Lower leg skin (tissue), 4 donors: ENCODE results near the gene NOD2. TPM values are rescaled to one million over a fixed set of nuclear protein-coding genes. Genes with fewer than 3 reads are reported as not detected.

ENCODE experiments used
- DNase-seq, 2 donors: peaks; one replicate each; pipeline ENCODE4 v3.0.0-alpha.2; 2019; ENCODE audit warnings: low spot score in 2 of 2
- H3K4me3 ChIP-seq: fragments of 200-600 bp; sonication (generic); 2 replicates; pipeline ENCODE4 v1.5.1; 2017; ENCODE audit warnings: mild to moderate bottlenecking, low read depth; ENCODE audit not compliant: poor library complexity, severe bottlenecking
- POLR2A ChIP-seq, 2 donors: fragments of 450-650 bp; IDR thresholded peaks; one replicate each; pipeline ENCODE4 v1.6.1; 2016 to 2017; ENCODE audit warnings: antibody characterized with exemption in 2 of 2, mild to moderate bottlenecking in 1 of 2, moderate library complexity in 1 of 2
- WGBS, 2 donors: methylation state at CpG; one replicate each; pipeline ENCODE4 v1.1.5; 2018; 5-methylcytosine and 5-hydroxymethylcytosine counted together
- intact Hi-C: fragments of 100-400 bp; cut with DNase I; formaldehyde crosslinking; loops from one replicate; pipeline ENCODE4 v1.15.0; 2023; ENCODE audit warnings: low total_unique reads
- total RNA-seq, 4 donors: library from RNA; depleted of rRNA; stranded (reverse); fragments of >200 nt; gene quantifications; one replicate each; pipeline ENCODE4 v1.1.0, GENCODE V29; 2016
- TF ChIP-seq, protein P1 (sequence below), 3 donors: fragments of 450-650 bp; IDR thresholded peaks; one replicate each; pipeline ENCODE4 v1.5.1; 2016; ENCODE audit warnings: antibody characterized with exemption in 3 of 3, mild to moderate bottlenecking in 3 of 3, moderate library complexity in 2 of 3

Gene NOD2
- total RNA-seq, 4 donors from 2014 or later: 31.0 to 44.4 (median 35.4) TPM

DNA sequence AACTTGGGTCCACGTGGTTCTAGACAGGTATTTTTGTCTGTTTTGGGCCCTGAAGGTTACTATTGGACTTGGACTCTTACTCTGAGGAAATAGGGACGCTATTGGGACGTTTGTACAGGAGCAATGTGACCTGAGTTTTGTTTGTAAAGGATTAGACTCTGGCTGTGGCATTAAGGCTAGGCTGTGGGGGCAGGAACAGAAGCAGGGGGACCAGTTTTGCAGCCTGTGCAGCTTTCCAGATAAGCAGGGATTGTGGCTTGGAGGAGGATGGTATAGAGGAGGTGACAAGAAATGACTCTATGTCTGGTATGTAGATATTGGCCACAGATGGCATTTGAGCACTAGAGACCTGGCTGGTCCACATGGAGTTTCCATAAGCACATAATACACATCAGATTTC, 12.8 kb downstream of the NOD2 start:
- WGBS, 2 donors: 67 to 70% methylated on average over 3 of the region's 3 CpGs
- intact Hi-C loops: no loop called here
- H3K4me3 ChIP-seq: no peak overlapping the region
- no peak for DNase-seq
- TF ChIP-seq, protein P1, sequence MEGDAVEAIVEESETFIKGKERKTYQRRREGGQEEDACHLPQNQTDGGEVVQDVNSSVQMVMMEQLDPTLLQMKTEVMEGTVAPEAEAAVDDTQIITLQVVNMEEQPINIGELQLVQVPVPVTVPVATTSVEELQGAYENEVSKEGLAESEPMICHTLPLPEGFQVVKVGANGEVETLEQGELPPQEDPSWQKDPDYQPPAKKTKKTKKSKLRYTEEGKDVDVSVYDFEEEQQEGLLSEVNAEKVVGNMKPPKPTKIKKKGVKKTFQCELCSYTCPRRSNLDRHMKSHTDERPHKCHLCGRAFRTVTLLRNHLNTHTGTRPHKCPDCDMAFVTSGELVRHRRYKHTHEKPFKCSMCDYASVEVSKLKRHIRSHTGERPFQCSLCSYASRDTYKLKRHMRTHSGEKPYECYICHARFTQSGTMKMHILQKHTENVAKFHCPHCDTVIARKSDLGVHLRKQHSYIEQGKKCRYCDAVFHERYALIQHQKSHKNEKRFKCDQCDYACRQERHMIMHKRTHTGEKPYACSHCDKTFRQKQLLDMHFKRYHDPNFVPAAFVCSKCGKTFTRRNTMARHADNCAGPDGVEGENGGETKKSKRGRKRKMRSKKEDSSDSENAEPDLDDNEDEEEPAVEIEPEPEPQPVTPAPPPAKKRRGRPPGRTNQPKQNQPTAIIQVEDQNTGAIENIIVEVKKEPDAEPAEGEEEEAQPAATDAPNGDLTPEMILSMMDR (IDR thresholded peaks at IDR 0.05): no peak
- no peak for TF ChIP-seq POLR2A (IDR thresholded peaks at IDR 0.05)

DNA sequence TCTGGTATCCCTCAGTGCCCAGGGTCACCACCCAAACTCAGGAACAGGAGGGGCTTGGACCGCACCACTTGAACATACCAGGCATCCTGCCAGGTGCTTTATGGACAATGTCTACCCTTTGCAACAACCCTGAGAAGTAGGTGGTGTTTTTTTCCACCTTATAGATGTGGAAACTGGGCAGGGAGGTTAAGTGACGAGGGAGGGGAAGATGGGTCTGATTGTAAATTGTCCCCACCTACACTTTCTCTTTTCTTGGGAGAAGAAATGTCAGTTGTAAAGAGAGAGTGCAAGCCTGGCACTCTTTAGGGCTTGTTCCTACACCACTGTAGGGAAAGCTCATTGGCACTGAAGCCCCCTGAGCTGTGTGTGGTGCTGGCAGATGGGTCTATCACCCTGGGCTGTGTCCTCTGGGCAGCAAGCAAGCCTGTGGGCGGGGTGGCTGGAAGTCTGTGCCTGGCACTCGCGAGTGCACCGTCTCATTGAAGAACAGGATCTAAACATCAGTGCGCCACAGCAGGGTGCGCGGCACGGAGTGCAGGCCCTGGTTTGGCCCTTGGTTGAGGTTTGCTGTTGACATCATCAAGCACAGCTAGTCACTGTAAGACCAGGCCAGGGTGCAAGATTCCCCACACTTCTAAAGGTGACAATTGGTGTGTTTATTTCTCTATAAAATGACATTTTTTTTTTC, 15.1 kb downstream of the NOD2 start:
- no peak overlapping the region for H3K4me3 ChIP-seq
- DNase-seq: no peak
- 67 to 79% methylated on average over 10 of the region's 10 CpGs for WGBS, 2 donors
- no peak for TF ChIP-seq POLR2A (IDR thresholded peaks at IDR 0.05)
- TF ChIP-seq, protein P1 (IDR thresholded peaks at IDR 0.05): no peak
- intact Hi-C loops: no loop called here

DNA sequence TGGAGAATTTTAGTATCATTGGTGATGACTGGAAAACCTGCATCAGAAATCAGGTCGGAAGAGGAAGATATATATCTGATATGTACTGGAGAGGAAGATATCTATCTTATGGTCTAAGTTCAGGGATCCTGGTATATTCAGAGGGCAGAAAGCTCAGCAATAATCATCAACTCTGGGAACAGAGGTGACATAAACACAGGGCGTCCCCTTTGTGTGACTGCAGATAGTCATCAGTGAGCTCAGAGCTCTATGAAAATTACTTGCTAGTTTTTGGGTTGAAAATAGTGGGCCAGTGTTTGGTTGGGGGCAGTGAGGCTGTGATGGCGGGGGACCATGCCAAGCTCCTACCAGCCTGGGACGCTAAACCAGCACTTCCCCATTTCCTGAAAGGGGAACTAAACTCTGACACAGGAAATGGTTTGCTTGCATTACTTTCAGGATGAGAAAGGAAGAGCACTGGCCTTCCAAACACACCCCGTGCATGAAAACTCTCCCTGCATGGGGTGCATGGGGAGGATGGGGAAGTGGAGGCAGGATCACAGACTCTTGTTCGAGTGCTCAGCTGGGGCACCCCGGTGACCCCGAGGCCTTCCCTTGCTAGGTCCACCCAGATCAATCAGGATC, 15.8 kb downstream of the NOD2 start:
- 73 to 82% methylated on average over 8 of the region's 8 CpGs for WGBS, 2 donors
- intact Hi-C loops: no loop called here
- H3K4me3 ChIP-seq: no peak overlapping the region
- no peak for TF ChIP-seq POLR2A (IDR thresholded peaks at IDR 0.05)
- TF ChIP-seq, protein P1 (IDR thresholded peaks at IDR 0.05): no peak
- no peak for DNase-seq

DNA sequence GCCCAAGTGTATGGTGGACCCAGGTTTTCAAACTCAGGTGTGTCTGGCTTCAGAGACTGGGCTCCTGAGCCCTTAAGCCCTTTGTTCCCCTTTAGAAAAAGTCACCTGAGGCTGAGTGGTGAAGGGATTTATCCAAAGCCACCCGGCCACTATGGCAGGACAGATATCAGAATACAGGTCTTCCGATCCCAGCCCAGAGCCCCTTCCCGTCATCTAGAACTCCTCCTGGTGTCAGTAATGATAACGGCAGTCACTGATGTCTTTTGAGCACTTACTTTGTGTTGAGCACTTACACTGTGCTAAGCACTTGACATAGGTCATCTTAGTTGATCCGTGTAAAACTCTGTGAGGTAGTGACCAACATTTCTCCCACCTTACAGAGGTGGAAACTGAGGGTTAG, 16.6 kb downstream of the NOD2 start:
- no peak overlapping the region for H3K4me3 ChIP-seq
- 93% methylated on average over 5 of the region's 5 CpGs for WGBS, 2 donors
- DNase-seq: no peak
- intact Hi-C loops: no loop called here
- TF ChIP-seq POLR2A (IDR thresholded peaks at IDR 0.05): no peak
- TF ChIP-seq, protein P1 (IDR thresholded peaks at IDR 0.05): no peak

DNA sequence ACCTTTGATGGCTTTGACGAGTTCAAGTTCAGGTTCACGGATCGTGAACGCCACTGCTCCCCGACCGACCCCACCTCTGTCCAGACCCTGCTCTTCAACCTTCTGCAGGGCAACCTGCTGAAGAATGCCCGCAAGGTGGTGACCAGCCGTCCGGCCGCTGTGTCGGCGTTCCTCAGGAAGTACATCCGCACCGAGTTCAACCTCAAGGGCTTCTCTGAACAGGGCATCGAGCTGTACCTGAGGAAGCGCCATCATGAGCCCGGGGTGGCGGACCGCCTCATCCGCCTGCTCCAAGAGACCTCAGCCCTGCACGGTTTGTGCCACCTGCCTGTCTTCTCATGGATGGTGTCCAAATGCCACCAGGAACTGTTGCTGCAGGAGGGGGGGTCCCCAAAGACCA, 17.6 kb downstream of the NOD2 start:
- H3K4me3 ChIP-seq: no peak overlapping the region
- TF ChIP-seq, protein P1 (IDR thresholded peaks at IDR 0.05): no peak
- no peak for TF ChIP-seq POLR2A (IDR thresholded peaks at IDR 0.05)
- intact Hi-C loops: no loop called here
- no peak for DNase-seq
- WGBS, 2 donors: 94 to 95% methylated on average over 21 of the region's 21 CpGs
